Transverse colon (tissue), 4 donors: ENCODE data around the gene NTMT1. TPM values are rescaled to one million over a fixed set of nuclear protein-coding genes. Genes with fewer than 3 reads are reported as not detected.
"Not testable (repeated sequence)": the region's sequence is repeated elsewhere in the genome, so short reads cannot be mapped to it uniquely, and the experiment has no call there.

Experiments used
- DNase-seq: peaks from one replicate; pipeline ENCODE4 v3.0.0-alpha.2; 2019
- H3K27ac ChIP-seq, 4 donors: fragments of 200-600 bp; sonication (generic); 2 replicates each; pipeline ENCODE4 v1.5.1; 2016 to 2018; ENCODE audit warnings: inconsistent platforms in 4 of 4
- H3K27me3 ChIP-seq: fragments of 200-600 bp; sonication (generic); 2 replicates; pipeline ENCODE4 v1.5.1; 2017; ENCODE audit warnings: inconsistent platforms
- H3K36me3 ChIP-seq, 4 donors: fragments of 200-600 bp; sonication (generic); 2 replicates each; pipeline ENCODE4 v1.5.1; 2017 to 2019; ENCODE audit warnings: inconsistent platforms in 4 of 4
- H3K4me1 ChIP-seq, 4 donors: fragments of 200-600 bp; sonication (generic); 2 replicates each; pipeline ENCODE4 v1.5.1; 2017 to 2020; ENCODE audit warnings: inconsistent platforms in 4 of 4
- H3K4me3 ChIP-seq, 4 donors: fragments of 200-600 bp; sonication (generic); 1 replicate in 1 of 4; 2 replicates in 3 of 4; pipeline versions ENCODE4 v1.5.1 to v1.6.1; 2017 to 2019; ENCODE audit warnings: inconsistent platforms in 4 of 4
- H3K9me3 ChIP-seq, 2 donors: fragments of 200-600 bp; sonication (generic); 2 replicates each; pipeline ENCODE4 v1.5.1; 2017 to 2019; ENCODE audit warnings: inconsistent platforms in 2 of 2
- EP300 ChIP-seq: sonication (generic); formaldehyde crosslinking; IDR thresholded peaks from one replicate; pipeline ENCODE4 v1.6.1; 2017; ENCODE audit warnings: antibody characterized with exemption, low read depth
- POLR2A ChIP-seq: fragments of 450-650 bp; IDR thresholded peaks from one replicate; pipeline ENCODE4 v1.6.1; 2016; ENCODE audit warnings: antibody characterized with exemption, mild to moderate bottlenecking, moderate library complexity
- POLR2AphosphoS5 ChIP-seq, 3 donors: sonication (generic); formaldehyde crosslinking; IDR thresholded peaks; one replicate each; pipeline ENCODE4 v1.6.1; 2016; ENCODE audit warnings: antibody characterized with exemption in 3 of 3
- WGBS, 2 donors: methylation state at CpG; one replicate each; pipeline ENCODE4 v1.1.5; 2018; ENCODE audit warnings: low coverage in 1 of 2; 5-methylcytosine and 5-hydroxymethylcytosine counted together
- in situ Hi-C, 4 donors: fragments of 200-750 bp; cut with MboI; loops; one replicate each; pipeline versions ENCODE4 v1.15.0 to v1.15.1; 2017; ENCODE audit warnings: low sequenced_read_pairs in 3 of 4, low pct_ligation_motif_present in 1 of 4, low pct_unique_long_range_greater_than_20kb in 1 of 4
- intact Hi-C: fragments of 100-400 bp; cut with DNase I; formaldehyde crosslinking; loops from one replicate; pipeline ENCODE4 v1.15.1; 2023; ENCODE audit warnings: low total_unique reads
- total RNA-seq, 4 donors: library from RNA; depleted of rRNA; stranded (reverse); fragments of >200 nt; gene quantifications; one replicate each; pipeline ENCODE4 v1.1.0, GENCODE V29; 2016
- TF ChIP-seq, protein P1 (sequence below), 5 experiments: fragments of 200-600 bp in 3 of 5; fragments of 450-650 bp in 2 of 5; sonication (generic) in 3 of 5; IDR thresholded peaks; 1 replicate in 2 of 5; 2 replicates in 3 of 5; pipeline ENCODE4 v1.5.1; 2016 to 2017; ENCODE audit warnings: antibody characterized with exemption in 5 of 5, inconsistent platforms in 3 of 5, mild to moderate bottlenecking in 2 of 5, moderate library complexity in 1 of 5

NTMT1 gene
- total RNA-seq, 4 donors from 2014 or later = 11.3 to 19.1 (median 14.3) TPM

GRCh38 chr9:129633207-129633606 is 7.2 kb downstream of the NTMT1 start:
- TF ChIP-seq POLR2A (no peak), POLR2AphosphoS5 (IDR thresholded peaks at IDR 0.05) (no peak), EP300 (no peak)
- TF ChIP-seq, protein P1, sequence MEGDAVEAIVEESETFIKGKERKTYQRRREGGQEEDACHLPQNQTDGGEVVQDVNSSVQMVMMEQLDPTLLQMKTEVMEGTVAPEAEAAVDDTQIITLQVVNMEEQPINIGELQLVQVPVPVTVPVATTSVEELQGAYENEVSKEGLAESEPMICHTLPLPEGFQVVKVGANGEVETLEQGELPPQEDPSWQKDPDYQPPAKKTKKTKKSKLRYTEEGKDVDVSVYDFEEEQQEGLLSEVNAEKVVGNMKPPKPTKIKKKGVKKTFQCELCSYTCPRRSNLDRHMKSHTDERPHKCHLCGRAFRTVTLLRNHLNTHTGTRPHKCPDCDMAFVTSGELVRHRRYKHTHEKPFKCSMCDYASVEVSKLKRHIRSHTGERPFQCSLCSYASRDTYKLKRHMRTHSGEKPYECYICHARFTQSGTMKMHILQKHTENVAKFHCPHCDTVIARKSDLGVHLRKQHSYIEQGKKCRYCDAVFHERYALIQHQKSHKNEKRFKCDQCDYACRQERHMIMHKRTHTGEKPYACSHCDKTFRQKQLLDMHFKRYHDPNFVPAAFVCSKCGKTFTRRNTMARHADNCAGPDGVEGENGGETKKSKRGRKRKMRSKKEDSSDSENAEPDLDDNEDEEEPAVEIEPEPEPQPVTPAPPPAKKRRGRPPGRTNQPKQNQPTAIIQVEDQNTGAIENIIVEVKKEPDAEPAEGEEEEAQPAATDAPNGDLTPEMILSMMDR (IDR thresholded peaks at IDR 0.05) = no peak
- intact Hi-C loops (no loop called here), in situ Hi-C loops (no loop called here)
- H3K9me3 ChIP-seq = no peaks in the 10 kb centered on the region
- peaks cover 0 to 22% (median 8%) of the 10 kb centered on the region in 4 donors for H3K36me3 ChIP-seq
- H3K27ac ChIP-seq = no peak overlapping the region
- WGBS, 2 donors = 92% methylated on average over 4 of the region's 4 CpGs; no CpG with 5 or more reads in 1 of the 2 donors
- no peak for DNase-seq
- no peak overlapping the region for H3K4me3 ChIP-seq
- H3K4me1 ChIP-seq = peaks cover 3 to 28% (median 10%) of the 10 kb centered on the region in 4 donors
- no peaks in the 10 kb centered on the region for H3K27me3 ChIP-seq

DNA sequence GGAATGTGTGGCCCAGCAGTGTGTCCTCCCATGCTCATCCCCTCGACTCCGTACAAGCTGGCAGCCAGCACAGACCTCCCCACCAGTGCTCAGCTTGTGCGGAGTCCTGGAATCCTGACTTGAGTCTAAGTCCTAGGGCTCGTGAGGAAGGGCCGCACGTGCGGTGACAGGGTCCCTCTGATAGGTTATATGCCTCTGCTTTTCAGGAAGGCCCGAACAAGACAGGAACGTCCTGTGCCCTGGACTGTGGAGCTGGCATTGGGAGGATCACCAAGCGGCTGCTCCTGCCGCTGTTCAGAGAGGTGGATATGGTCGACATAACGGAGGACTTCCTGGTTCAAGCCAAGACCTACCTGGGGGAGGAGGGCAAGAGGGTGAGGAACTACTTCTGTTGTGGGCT is 7.9 kb downstream of the NTMT1 start:
- Histone ChIP-seq H3K9me3 (no peaks in the 10 kb centered on the region), H3K36me3 (peaks cover 0 to 22% (median 8%) of the 10 kb centered on the region in 4 donors), H3K4me3 (no peak overlapping the region), H3K27ac (no peak overlapping the region), H3K4me1 (peaks cover 0 to 22% (median 6%) of the 10 kb centered on the region in 4 donors), H3K27me3 (no peaks in the 10 kb centered on the region)
- no peak for DNase-seq
- TF ChIP-seq POLR2A (no peak), POLR2AphosphoS5 (IDR thresholded peaks at IDR 0.05) (no peak), EP300 (no peak)
- TF ChIP-seq, protein P1 (IDR thresholded peaks at IDR 0.05) = no peak
- in situ Hi-C loops (no loop called here), intact Hi-C loops (no loop called here)
- 81% methylated on average over 13 of the region's 13 CpGs; no CpG with 5 or more reads in 1 of the 2 donors for WGBS, 2 donors

- in situ Hi-C loops = no loop called here
- no peak for TF ChIP-seq EP300
- TF ChIP-seq, protein P1 (IDR thresholded peaks at IDR 0.05) = no peak
- no peak for TF ChIP-seq POLR2A
- TF ChIP-seq POLR2AphosphoS5 (IDR thresholded peaks at IDR 0.05) = no peak
Measured at GRCh38 chr9:129635099-129636065, 9.4 kb downstream of the NTMT1 start.

GRCh38 chr9:129636343-129636742 is 10.4 kb downstream of the NTMT1 start:
- H3K4me3 ChIP-seq, H3K27ac ChIP-seq, H3K9me3 ChIP-seq, H3K27me3 ChIP-seq, intact Hi-C loops, DNase-seq, in situ Hi-C loops: not testable (repeated sequence)
- Histone ChIP-seq H3K36me3 (peaks cover 0 to 22% (median 8%) of the 10 kb centered on the region in 4 donors), H3K4me1 (peaks cover 10 to 21% (median 12%) of the 10 kb centered on the region in 4 donors)
- 87 to 100% methylated on average over 1 to 10 of the region's 10 CpGs for WGBS, 2 donors

More at GRCh38 chr9:129635099-129636065, 9.4 kb downstream of the NTMT1 start:
- intact Hi-C loops = no loop called here
- Histone ChIP-seq H3K27me3 (no peaks in the 10 kb centered on the region), H3K4me1 (peaks cover under 1 to 20% (median 8%) of the 10 kb centered on the region in 4 donors), H3K9me3 (no peaks in the 10 kb centered on the region), H3K36me3 (peaks cover 0 to 22% (median 8%) of the 10 kb centered on the region in 4 donors), H3K4me3 (no peak overlapping the region), H3K27ac (no peak overlapping the region)
- DNase-seq = no peak
- WGBS, 2 donors = 90% methylated on average over 34 of the region's 34 CpGs; no CpG with 5 or more reads in 1 of the 2 donors
